ENCODE measurements around the gene HDC. TPM values are rescaled to one million over a fixed set of nuclear protein-coding genes. Genes with fewer than 3 reads are reported as not detected.

HDC gene
- total and polyA plus RNA-seq, 2 donors (not counting 3 experiments of a cell fraction or from before 2014, with no cell fraction given): not detected

DNA sequence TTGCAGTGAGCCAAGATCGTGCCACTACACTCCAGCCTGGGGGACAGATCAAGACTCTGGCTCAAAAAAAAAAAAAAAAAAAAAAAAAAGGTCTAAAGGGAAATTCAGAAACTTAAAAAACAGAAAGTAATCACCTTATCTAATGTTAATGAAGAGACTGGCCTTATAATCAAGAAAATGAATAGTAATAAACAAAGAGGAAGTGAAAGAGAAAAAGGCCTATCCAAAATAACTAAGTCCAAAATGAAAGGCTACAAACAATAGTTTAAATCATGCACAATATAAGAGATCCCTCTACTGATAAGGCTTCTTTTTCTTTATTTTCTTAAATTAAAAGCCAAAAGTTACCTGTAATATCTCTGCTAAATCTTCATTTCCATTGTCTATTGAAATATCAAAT is 37.1 kb upstream of the HDC start:
- H3K27me3 ChIP-seq (ENCODE audit: control insufficient read depth in 2 of 2, insufficient read depth in 2 of 2, low read length in 2 of 2): no peaks in the 10 kb centered on the region
- no peaks in the 10 kb centered on the region for H3K79me2 ChIP-seq (ENCODE audit: control insufficient read depth, insufficient read depth, low read length)
- no peak overlapping the region for H3K4me2 ChIP-seq (ENCODE audit: insufficient read depth, low read length)
- dilution Hi-C loops (cut with MboI; ENCODE audit: extremely low pct_ligation_motif_present, low sequenced_read_pairs): no loop called here
- no peak overlapping the region for H3K4me3 ChIP-seq (replicated peaks in 1 of 3; ENCODE audit: insufficient read depth in 1 of 3, low read depth in 1 of 3, low read length in 3 of 3)
- peaks cover 8 to 16% of the 10 kb centered on the region in 2 experiments for H3K36me3 ChIP-seq (ENCODE audit: control insufficient read depth in 2 of 2, extremely low read depth in 1 of 2, insufficient read depth in 2 of 2, low read length in 2 of 2)
- H4K20me1 ChIP-seq (replicated peaks; ENCODE audit: control insufficient read depth, extremely low read depth, insufficient read depth, low read length): no peaks in the 10 kb centered on the region
- DNase-seq (ENCODE audit: low read depth, low spot score) (no peak), FAIRE-seq (no peak)
- no peaks in the 10 kb centered on the region for H3K9me3 ChIP-seq (replicated peaks; ENCODE audit: control insufficient read depth, insufficient read depth, low read length)
- H3K27ac ChIP-seq (ENCODE audit: insufficient read depth, low read depth, low read length): no peak overlapping the region
- H3K9me1 ChIP-seq (replicated peaks; ENCODE audit: control insufficient read depth, extremely low read depth, insufficient read depth, low read length): no peaks in the 10 kb centered on the region
- no peaks in the 10 kb centered on the region for H3K4me1 ChIP-seq (ENCODE audit: control insufficient read depth, extremely low read depth, insufficient read depth, low read length)
- H3K9ac ChIP-seq (replicated peaks; ENCODE audit: extremely low read depth, insufficient read depth, low read length): no peak overlapping the region
- BruUV-seq (replicated peaks): no TSS peak
- intact Hi-C loops (cut with micrococcal nuclease): no loop called here
- POLR2A ChIA-PET: no interaction called here
- H2AFZ ChIP-seq (ENCODE audit: low read depth, low read length): no peak overlapping the region
- TF ChIP-seq, protein P1, sequence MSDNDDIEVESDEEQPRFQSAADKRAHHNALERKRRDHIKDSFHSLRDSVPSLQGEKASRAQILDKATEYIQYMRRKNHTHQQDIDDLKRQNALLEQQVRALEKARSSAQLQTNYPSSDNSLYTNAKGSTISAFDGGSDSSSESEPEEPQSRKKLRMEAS (IDR thresholded peaks at IDR 0.05; ENCODE audit: insufficient read depth, insufficient read length): no peak
- no peak for TF ChIP-seq POLR2A (IDR thresholded peaks at IDR 0.05; ENCODE audit: low read depth, low read length)
- TF ChIP-seq, protein P2, sequence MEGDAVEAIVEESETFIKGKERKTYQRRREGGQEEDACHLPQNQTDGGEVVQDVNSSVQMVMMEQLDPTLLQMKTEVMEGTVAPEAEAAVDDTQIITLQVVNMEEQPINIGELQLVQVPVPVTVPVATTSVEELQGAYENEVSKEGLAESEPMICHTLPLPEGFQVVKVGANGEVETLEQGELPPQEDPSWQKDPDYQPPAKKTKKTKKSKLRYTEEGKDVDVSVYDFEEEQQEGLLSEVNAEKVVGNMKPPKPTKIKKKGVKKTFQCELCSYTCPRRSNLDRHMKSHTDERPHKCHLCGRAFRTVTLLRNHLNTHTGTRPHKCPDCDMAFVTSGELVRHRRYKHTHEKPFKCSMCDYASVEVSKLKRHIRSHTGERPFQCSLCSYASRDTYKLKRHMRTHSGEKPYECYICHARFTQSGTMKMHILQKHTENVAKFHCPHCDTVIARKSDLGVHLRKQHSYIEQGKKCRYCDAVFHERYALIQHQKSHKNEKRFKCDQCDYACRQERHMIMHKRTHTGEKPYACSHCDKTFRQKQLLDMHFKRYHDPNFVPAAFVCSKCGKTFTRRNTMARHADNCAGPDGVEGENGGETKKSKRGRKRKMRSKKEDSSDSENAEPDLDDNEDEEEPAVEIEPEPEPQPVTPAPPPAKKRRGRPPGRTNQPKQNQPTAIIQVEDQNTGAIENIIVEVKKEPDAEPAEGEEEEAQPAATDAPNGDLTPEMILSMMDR (IDR thresholded peaks at IDR 0.05; ENCODE audit: extremely low read depth in 1 of 2, insufficient read depth in 1 of 2, low read depth in 1 of 2, low read length in 2 of 2): no peak
- no peak for TF ChIP-seq MYC (IDR thresholded peaks at IDR 0.05; ENCODE audit: low read depth, low read length)
- no peak for TF ChIP-seq FOS (IDR thresholded peaks at IDR 0.05; ENCODE audit: borderline replicate concordance, insufficient read depth, low read length)
- no peak for TF ChIP-seq POLR2AphosphoS5 (IDR thresholded peaks at IDR 0.05; ENCODE audit: insufficient read depth, low read depth, low read length)
- no peak for TF ChIP-seq JUN (IDR thresholded peaks at IDR 0.05; ENCODE audit: borderline replicate concordance, insufficient read depth, insufficient read length, low read depth)
- TF ChIP-seq GATA2 (IDR thresholded peaks at IDR 0.05; ENCODE audit: insufficient read depth, insufficient read length, low read depth, low read length): no peak
- no peak for TF ChIP-seq EZH2 (IDR thresholded peaks at IDR 0.05; ENCODE audit: borderline replicate concordance, low read depth, low read length, severe bottlenecking)
- CTCF ChIA-PET: interaction anchor here (1.1 to 3.8 kb wide), 2 partner anchors 10 to 13 kb away, joined by 4 to 17 read pairs (median 7); no protein-coding TSS in a partner anchor
